ENCODE measurements around the gene ERC2. TPM values are rescaled to one million over a fixed set of nuclear protein-coding genes. Genes with fewer than 3 reads are reported as not detected.

The ERC2 gene
- total RNA-seq, 1 experiment from 2014 or later = 0.77 TPM

- Histone ChIP-seq H3K4me1 (ENCODE audit: insufficient read depth, low read length) (no peaks in the 10 kb centered on the region), H3K79me2 (ENCODE audit: low read length) (no peaks in the 10 kb centered on the region), H2AFZ (ENCODE audit: low read length) (no peak overlapping the region), H4K20me1 (ENCODE audit: low read length) (no peaks in the 10 kb centered on the region), H3K27ac (ENCODE audit: low read length) (no peak overlapping the region), H3K9me3 (ENCODE audit: low read length) (no peaks in the 10 kb centered on the region), H3K4me3 (ENCODE audit: low read length) (no peak overlapping the region), H3F3A (ENCODE audit: low read length, unreplicated experiment) (no peaks in the 10 kb centered on the region), H3K4me2 (ENCODE audit: low read length) (no peak overlapping the region), H3K36me3 (ENCODE audit: low read depth, low read length) (no peaks in the 10 kb centered on the region), H3K9me2 (replicated peaks; ENCODE audit: low read length) (no peaks in the 10 kb centered on the region), H3K27me3 (ENCODE audit: low read length) (peaks cover 14% of the 10 kb centered on the region; the same call in 1 of the 2 replicates), H3K9ac (ENCODE audit: low read length) (no peak overlapping the region)
- ATAC-seq (no peak), DNase-seq (no peak)
- intact Hi-C loops (cut with micrococcal nuclease) = no loop called here
- TF ChIP-seq CTCF (conservative IDR thresholded peaks at IDR 0.05; ENCODE audit: low read depth, low read length) = no peak
- no peak for TF ChIP-seq EZH2phosphoT487 (IDR thresholded peaks at IDR 0.05; ENCODE audit: borderline replicate concordance, low read length)
- no peak for TF ChIP-seq EZH2 (IDR thresholded peaks at IDR 0.05; ENCODE audit: low read length, unreplicated experiment)
- ChIA-PET CTCF (no interaction called here), POLR2A (ENCODE audit: unreplicated experiment) (no interaction called here)
- BruUV-seq (replicated peaks) = no TSS peak
Observed at GRCh38 chr3:55959471-55960080, 508.7 kb downstream of the ERC2 start.

- Histone ChIP-seq H3K4me2 (ENCODE audit: low read length) (no peak overlapping the region), H3K4me3 (ENCODE audit: low read length) (no peak overlapping the region), H3K27ac (ENCODE audit: low read length) (no peak overlapping the region), H3K36me3 (ENCODE audit: low read depth, low read length) (no peaks in the 10 kb centered on the region), H3F3A (ENCODE audit: low read length, unreplicated experiment) (no peaks in the 10 kb centered on the region), H3K9me3 (ENCODE audit: low read length) (no peaks in the 10 kb centered on the region), H3K9me2 (replicated peaks; ENCODE audit: low read length) (no peaks in the 10 kb centered on the region), H3K9ac (ENCODE audit: low read length) (no peak overlapping the region), H3K79me2 (ENCODE audit: low read length) (no peaks in the 10 kb centered on the region), H3K4me1 (ENCODE audit: insufficient read depth, low read length) (no peaks in the 10 kb centered on the region), H4K20me1 (ENCODE audit: low read length) (no peaks in the 10 kb centered on the region), H2AFZ (ENCODE audit: low read length) (no peak overlapping the region), H3K27me3 (ENCODE audit: low read length) (peaks cover 19% of the 10 kb centered on the region; the same call in 1 of the 2 replicates)
- no TSS peak for BruUV-seq (replicated peaks)
- ATAC-seq = no peak
- ChIA-PET POLR2A (ENCODE audit: unreplicated experiment) (no interaction called here), CTCF (no interaction called here)
- no peak for DNase-seq
- no peak for TF ChIP-seq CTCF (conservative IDR thresholded peaks at IDR 0.05; ENCODE audit: low read depth, low read length)
- no peak for TF ChIP-seq EZH2 (IDR thresholded peaks at IDR 0.05; ENCODE audit: low read length, unreplicated experiment)
- no peak for TF ChIP-seq EZH2phosphoT487 (IDR thresholded peaks at IDR 0.05; ENCODE audit: borderline replicate concordance, low read length)
- intact Hi-C loops (cut with micrococcal nuclease) = no loop called here
Observed at GRCh38 chr3:55958605-55959004, 509.7 kb downstream of the ERC2 start.

- ATAC-seq = no peak
- ChIA-PET POLR2A (ENCODE audit: unreplicated experiment) (interaction anchor here (0.6 kb wide), 1 partner anchor 601 kb away, joined by 3 read pairs; the partner anchor contains the start of gene CCDC66), CTCF (no interaction called here)
- no peak for TF ChIP-seq CTCF (conservative IDR thresholded peaks at IDR 0.05; ENCODE audit: low read depth, low read length)
- TF ChIP-seq EZH2 (IDR thresholded peaks at IDR 0.05; ENCODE audit: low read length, unreplicated experiment) = no peak
- no peak for TF ChIP-seq EZH2phosphoT487 (IDR thresholded peaks at IDR 0.05; ENCODE audit: borderline replicate concordance, low read length)
- Histone ChIP-seq H3K79me2 (ENCODE audit: low read length) (no peaks in the 10 kb centered on the region), H3K27ac (ENCODE audit: low read length) (no peak overlapping the region), H2AFZ (ENCODE audit: low read length) (no peak overlapping the region), H3K4me1 (ENCODE audit: insufficient read depth, low read length) (no peaks in the 10 kb centered on the region), H3K4me2 (ENCODE audit: low read length) (no peak overlapping the region), H3K27me3 (ENCODE audit: low read length) (peaks cover 19% of the 10 kb centered on the region; the same call in 1 of the 2 replicates), H3K9me3 (ENCODE audit: low read length) (no peaks in the 10 kb centered on the region), H3K9ac (ENCODE audit: low read length) (no peak overlapping the region), H3K36me3 (ENCODE audit: low read depth, low read length) (no peaks in the 10 kb centered on the region), H4K20me1 (ENCODE audit: low read length) (no peaks in the 10 kb centered on the region), H3F3A (ENCODE audit: low read length, unreplicated experiment) (no peaks in the 10 kb centered on the region), H3K4me3 (ENCODE audit: low read length) (no peak overlapping the region), H3K9me2 (replicated peaks; ENCODE audit: low read length) (no peaks in the 10 kb centered on the region)
- DNase-seq = no peak
- BruUV-seq (replicated peaks) = no TSS peak
- intact Hi-C loops (cut with micrococcal nuclease) = no loop called here
Observed at GRCh38 chr3:55955891-55956477, 512.3 kb downstream of the ERC2 start.

All from PC-3 (cell line).